GM12878 (cell line): Measurements from ENCODE around the gene TRIM22. TPM values are rescaled to one million over a fixed set of nuclear protein-coding genes. Genes with fewer than 3 reads are reported as not detected.
"Not testable (repeated sequence)": the region's sequence is repeated elsewhere in the genome, so short reads cannot be mapped to it uniquely, and the experiment has no call there.

Experiments
- ATAC-seq: fragments of 200-7000 bp; cut with Tn5 transposase; 3 replicates; pipeline ENCODE4 v1.9.1; 2020; ENCODE audit warnings: mild to moderate bottlenecking, moderate library complexity
- BruUV-seq: library from RNA; stranded (reverse); fragments of 400-500 nt; replicated peaks from 2 replicates; lab custom pipeline; 2021; lab: Mats Ljungman, UMichigan
- CTCF ChIA-PET: fragments of 300-600 bp; sonication (Branson Sonifier 250); formaldehyde crosslinking; extraction: SDS; loops from one replicate; lab custom pipeline; 2021; ENCODE audit warnings: inconsistent platforms; lab: Yijun Ruan, JAX
- POLR2A ChIA-PET: fragments of 350-600 bp; formaldehyde crosslinking; extraction: SDS; loops from one replicate; lab custom pipeline; 2021; ENCODE audit warnings: inconsistent platforms; lab: Charles Lee
- RAD21 ChIA-PET: fragments of 300-600 bp; sonication (Branson Sonifier 250); formaldehyde crosslinking; loops from one replicate; lab custom pipeline; 2023; ENCODE audit warnings: antibody characterized with exemption; ENCODE audit not compliant: unreplicated experiment; lab: Charles Lee
- SMC1A ChIA-PET: fragments of 300-600 bp; sonication (Branson Sonifier 250); formaldehyde crosslinking; loops from one replicate; lab custom pipeline; 2023; ENCODE audit not compliant: unreplicated experiment, uncharacterized antibody; lab: Charles Lee
- DNase-seq: peaks from one replicate; pipeline ENCODE4 v3.0.0-alpha.2; 2011; ENCODE audit warnings: low read depth, low spot score
- FAIRE-seq: peaks from 3 replicates; lab custom pipeline; 2011; peaks lifted over from hg19 to GRCh38; lab: Jason Lieb, UNC
- H2AFZ ChIP-seq: 2 replicates; pipeline ENCODE4 v1.6.0; 2011; ENCODE audit warnings: low read depth, low read length, control low read depth; ENCODE audit not compliant: control insufficient read depth
- H3K27ac ChIP-seq: 2 replicates; pipeline ENCODE4 v1.5.1; 2011; ENCODE audit warnings: control low read depth; ENCODE audit not compliant: control insufficient read depth, insufficient read depth
- H3K27me3 ChIP-seq, 2 experiments: replicated peaks in 1 of 2; 2 replicates each; pipeline versions ENCODE4 v1.6.0 to v1.6.1; 2011; ENCODE audit warnings: low read length in 1 of 2; ENCODE audit not compliant: control insufficient read depth in 2 of 2, insufficient read depth in 2 of 2
- H3K36me3 ChIP-seq, 2 experiments: 2 replicates each; pipeline ENCODE4 v1.5.1; 2011; ENCODE audit warnings: low read length in 1 of 2; ENCODE audit not compliant: control insufficient read depth in 2 of 2, insufficient read depth in 2 of 2
- H3K4me1 ChIP-seq: 2 replicates; pipeline ENCODE4 v1.6.1; 2011; ENCODE audit warnings: mild to moderate bottlenecking, low read length, moderate library complexity, mixed read lengths; ENCODE audit not compliant: control insufficient read depth, insufficient read depth
- H3K4me2 ChIP-seq: 2 replicates; pipeline ENCODE4 v1.6.0; 2011; ENCODE audit warnings: control low read depth; ENCODE audit not compliant: control insufficient read depth, insufficient read depth
- H3K4me3 ChIP-seq: fragments of 200-600 bp; sonication (generic); 2 replicates; pipeline ENCODE4 v1.5.1; 2016
- H3K79me2 ChIP-seq: 2 replicates; pipeline ENCODE4 v1.6.0; 2011; ENCODE audit warnings: low read length; ENCODE audit not compliant: control insufficient read depth, insufficient read depth
- H3K9ac ChIP-seq: 2 replicates; pipeline ENCODE4 v1.8.0; 2011; ENCODE audit warnings: low read length, control low read depth, mixed read lengths; ENCODE audit not compliant: control insufficient read depth, insufficient read depth
- H3K9me3 ChIP-seq: replicated peaks from 3 replicates; pipeline ENCODE4 v1.5.1; 2011; ENCODE audit warnings: mild to moderate bottlenecking, low read length; ENCODE audit not compliant: control insufficient read depth, insufficient read depth
- H4K20me1 ChIP-seq: 2 replicates; pipeline ENCODE4 v1.6.0; 2011; ENCODE audit not compliant: control insufficient read depth, insufficient read depth
- DPF2 ChIP-seq: fragments of 450-650 bp; IDR thresholded peaks from 2 replicates; pipeline ENCODE4 v1.6.1; 2017; ENCODE audit warnings: mild to moderate bottlenecking
- PML ChIP-seq: IDR thresholded peaks from 2 replicates; pipeline ENCODE4 v1.6.1; 2012; ENCODE audit warnings: low read length, inconsistent platforms
- POLR2AphosphoS5 ChIP-seq: IDR thresholded peaks from 2 replicates; pipeline ENCODE4 v1.6.1; 2011; ENCODE audit warnings: mild to moderate bottlenecking, low read length, inconsistent platforms
- WGBS: methylation state at CpG from one replicate; pipeline ENCODE4 v1.1.6; 2016; ENCODE audit warnings: low lambda C conversion rate; ENCODE audit not compliant: insufficient replicate concordance, insufficient coverage; ENCODE audit errors: missing lambda C conversion rate; 5-methylcytosine and 5-hydroxymethylcytosine counted together
- in situ Hi-C: fragments of 300-500 bp; cut with MboI; formaldehyde crosslinking; loops from 9 replicates; pipeline ENCODE4 v1.14.3; 2018; ENCODE audit warnings: mixed read lengths
- intact Hi-C: fragments of 100-400 bp; cut with micrococcal nuclease; formaldehyde crosslinking; loops from one replicate; pipeline ENCODE4 v1.14.2; 2022; ENCODE audit not compliant: unreplicated experiment
- polyA plus RNA-seq, 11 experiments: library from polyadenylated mRNA; depleted of rRNA in 4 of 11; unstranded in 6 of 11; stranded (reverse) in 5 of 11; fragments of >200 nt; fragmentation: Nextera tagmentation in 4 of 11; fragmentation: Illumina TruSeq in 1 of 11; extraction: Ambion mirVana in 4 of 11; extraction: Trizol in 1 of 11; gene quantifications; 1 replicate in 1 of 11; 2 replicates in 10 of 11; pipeline versions ENCODE4 v1.2.1 to v1.2.3, GENCODE V29; 2011 to 2016; ENCODE audit warnings: inconsistent platforms in 2 of 11, missing spikeins in 2 of 11, low read depth in 1 of 11
- total RNA-seq, 4 experiments: library from RNA; depleted of rRNA in 3 of 4; stranded (reverse); fragments of >200 nt in 3 of 4; fragmentation: Illumina TruSeq in 1 of 4; extraction: Trizol in 1 of 4; gene quantifications; 2 replicates each; pipeline versions ENCODE4 v1.2.1 to v1.2.3, GENCODE V29; 2013 to 2021

Gene TRIM22
- total and polyA plus RNA-seq, 10 of the 15 experiments (the other 5 are each of a cell fraction or from before 2014, with no cell fraction given): 116 to 485 (median 204) TPM

DNA sequence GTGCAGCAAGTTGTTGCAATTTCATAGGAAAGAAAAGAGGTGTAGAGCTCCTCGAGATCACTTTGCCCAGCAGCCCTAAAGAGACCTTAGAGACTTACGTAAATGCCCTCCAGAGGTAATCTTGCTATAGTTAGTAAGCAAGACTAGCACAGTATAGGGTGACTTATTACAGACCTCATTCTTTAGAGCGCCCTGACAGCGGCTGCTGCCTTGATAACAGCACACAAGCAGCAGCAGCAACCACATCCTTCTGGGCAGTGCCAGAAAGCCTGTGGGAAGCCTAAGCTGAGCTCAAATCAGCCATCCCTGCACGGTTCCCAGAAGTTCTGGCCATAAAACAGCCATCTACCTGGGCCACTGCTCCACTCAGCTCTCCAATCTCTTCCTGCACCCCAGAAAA lies 24.1 kb downstream of the TRIM22 start (continued):
- TF ChIP-seq DPF2: no peak

DNA sequence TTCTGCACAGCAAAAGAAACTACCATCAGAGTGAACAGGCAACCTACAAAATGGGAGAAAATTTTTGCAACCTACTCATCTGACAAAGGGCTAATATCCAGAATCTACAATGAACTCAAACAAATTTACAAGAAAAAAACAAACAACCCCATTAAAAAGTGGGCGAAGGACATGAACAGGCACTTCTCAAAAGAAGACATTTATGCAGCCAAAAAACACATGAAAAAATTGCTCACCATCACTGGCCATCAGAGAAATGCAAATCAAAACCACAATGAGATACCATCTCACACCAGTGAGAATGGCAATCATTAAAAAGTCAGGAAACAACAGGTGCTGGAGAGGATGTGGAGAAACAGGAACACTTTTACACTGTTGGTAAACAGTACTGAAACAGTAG lies 26.9 kb downstream of the TRIM22 start:
- BruUV-seq, H3K27me3 ChIP-seq, H2AFZ ChIP-seq, DNase-seq, H3K9ac ChIP-seq, POLR2A ChIA-PET, H3K9me3 ChIP-seq, H3K4me3 ChIP-seq, H4K20me1 ChIP-seq, H3K4me2 ChIP-seq, intact Hi-C loops, H3K79me2 ChIP-seq, SMC1A ChIA-PET, H3K27ac ChIP-seq, CTCF ChIA-PET, H3K36me3 ChIP-seq, FAIRE-seq, ATAC-seq, H3K4me1 ChIP-seq, in situ Hi-C loops, RAD21 ChIA-PET: not testable (repeated sequence)
- no CpG with 5 or more reads among the region's 1 CpG for WGBS

DNA sequence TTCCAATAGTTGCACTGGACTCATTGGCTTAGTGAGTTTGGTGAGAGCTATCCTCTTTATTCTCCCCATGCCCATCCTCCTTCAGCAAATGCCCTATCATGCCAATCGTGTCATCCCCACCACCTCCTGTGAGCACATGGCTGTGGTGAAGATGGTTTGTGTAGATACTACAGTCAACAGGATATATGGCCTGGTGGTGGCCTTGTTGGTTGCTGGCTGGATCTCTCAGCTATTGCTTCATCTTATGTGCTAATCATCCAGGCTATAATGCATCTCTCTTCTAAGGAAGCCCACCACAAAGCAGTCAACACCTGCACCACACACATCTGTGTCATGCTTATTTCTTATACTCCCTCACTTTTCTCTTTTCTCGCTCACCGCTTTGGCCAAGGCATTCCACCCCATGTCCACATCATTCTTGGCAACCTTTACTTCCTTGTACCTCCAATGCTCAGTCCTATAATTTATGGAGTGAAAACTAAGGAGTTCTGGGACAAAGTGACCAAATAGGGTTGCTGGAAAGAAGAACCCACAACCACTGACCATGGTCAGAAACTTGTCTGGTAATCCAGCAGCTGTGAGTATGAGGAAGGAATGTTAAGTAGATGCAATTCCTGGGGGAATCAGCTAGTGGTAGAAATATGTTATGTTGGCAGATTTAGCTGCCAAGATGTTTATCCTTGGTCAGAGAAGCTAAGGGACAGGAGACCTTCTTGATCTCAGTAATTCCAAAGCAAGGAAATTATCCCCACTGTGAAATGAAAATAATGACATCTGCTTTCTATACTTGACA lies 30.3 kb downstream of the TRIM22 start:
- H4K20me1 ChIP-seq: no peaks in the 10 kb centered on the region
- no peak for ATAC-seq
- DNase-seq: no peak
- RAD21 ChIA-PET: no interaction called here
- H3K9ac ChIP-seq: no peak overlapping the region
- SMC1A ChIA-PET: interaction anchor here (1.1 to 1.9 kb wide), 2 partner anchors 16 to 22 kb away, joined by 3 to 4 read pairs; partner anchors contain the start of gene OR56B1
- H3K36me3 ChIP-seq: no peaks in the 10 kb centered on the region
- no TSS peak for BruUV-seq
- TF ChIP-seq POLR2AphosphoS5: peak; percentile 25; the same call in 1 of the 2 replicates
- no peak for TF ChIP-seq PML
- no peak overlapping the region for H2AFZ ChIP-seq
- no peak overlapping the region for H3K4me2 ChIP-seq
- intact Hi-C loops: no loop called here
- CTCF ChIA-PET: no interaction called here
- no peaks in the 10 kb centered on the region for H3K4me1 ChIP-seq
- in situ Hi-C loops: no loop called here
- no peaks in the 10 kb centered on the region for H3K27me3 ChIP-seq
- H3K4me3 ChIP-seq: no peak overlapping the region
- H3K9me3 ChIP-seq: no peaks in the 10 kb centered on the region
- 100% methylated on average over 3 of the region's 3 CpGs for WGBS
- no peaks in the 10 kb centered on the region for H3K79me2 ChIP-seq
- H3K27ac ChIP-seq: no peak overlapping the region
- POLR2A ChIA-PET: no interaction called here
- FAIRE-seq: no peak
